Hypothalamus (tissue), 51 donors: Measurements from ENCODE around the gene SORT1.
A peak's percentile ranks its signal among the peaks of the same experiment; 100 is the strongest.
"Not testable (repeated sequence)": the region's sequence is repeated elsewhere in the genome, so short reads cannot be mapped to it uniquely, and the experiment has no call there.

Source experiments
- DNase-seq, 51 donors: peaks; one replicate each; lab custom pipeline; 2025; lab: John Stamatoyannopoulos, UW

The SORT1 gene

GRCh38 chr1:109397581-109398342 is at the start of gene SORT1:
Gene SORT1, minus strand, starts transcription at chr1:109397918. Its CDS starts 26 bp downstream, at chr1:109397892.
- peak; percentile 67 to 97 (median 93) for DNase-seq

- not testable (repeated sequence) for DNase-seq
Observed at GRCh38 chr1:109445949-109446695, 48.4 kb upstream of the SORT1 start.

DNA sequence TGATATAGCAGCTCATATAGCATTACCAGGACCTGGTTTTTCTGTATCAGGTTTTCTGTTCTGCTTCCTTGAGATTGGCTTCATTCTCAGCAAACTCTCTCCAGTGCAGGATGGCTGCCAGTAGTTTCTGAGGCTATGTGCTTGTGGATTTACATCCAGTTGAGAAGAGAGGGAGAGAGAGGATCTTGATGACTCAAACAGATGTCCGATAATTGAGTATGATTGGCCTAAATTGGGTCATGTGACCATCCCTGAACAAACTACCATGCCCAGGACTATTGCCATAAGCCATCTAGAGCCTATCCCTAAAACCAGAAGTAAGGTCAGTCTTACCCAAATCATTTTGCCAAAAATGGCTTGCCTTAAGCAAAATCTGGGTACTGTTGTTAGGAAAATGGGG is 46.6 kb upstream of the SORT1 start:
- DNase-seq = no peak

DNA sequence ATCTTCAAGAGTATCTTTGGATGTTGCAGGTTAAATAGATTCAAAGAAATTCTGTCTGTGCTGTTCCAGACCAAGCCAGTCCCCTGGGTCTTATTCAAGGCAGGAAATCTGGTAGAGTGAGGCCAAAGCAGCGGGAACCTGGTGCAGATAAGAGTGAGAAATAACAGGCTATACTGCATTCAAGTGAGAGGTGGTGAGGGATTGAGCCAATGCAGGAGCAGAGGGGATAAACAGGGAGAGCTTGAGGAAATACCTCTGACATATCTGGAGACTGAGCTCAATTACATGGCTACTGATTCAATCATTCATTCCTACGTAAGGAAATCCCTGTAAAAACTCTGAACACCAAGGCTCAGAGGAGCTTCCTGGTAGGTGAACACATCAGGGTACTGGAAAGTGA is 45.8 kb upstream of the SORT1 start:
- DNase-seq = no peak

GRCh38 chr1:109441069-109441468 is 43.4 kb upstream of the SORT1 start:
- DNase-seq = no peak

DNA sequence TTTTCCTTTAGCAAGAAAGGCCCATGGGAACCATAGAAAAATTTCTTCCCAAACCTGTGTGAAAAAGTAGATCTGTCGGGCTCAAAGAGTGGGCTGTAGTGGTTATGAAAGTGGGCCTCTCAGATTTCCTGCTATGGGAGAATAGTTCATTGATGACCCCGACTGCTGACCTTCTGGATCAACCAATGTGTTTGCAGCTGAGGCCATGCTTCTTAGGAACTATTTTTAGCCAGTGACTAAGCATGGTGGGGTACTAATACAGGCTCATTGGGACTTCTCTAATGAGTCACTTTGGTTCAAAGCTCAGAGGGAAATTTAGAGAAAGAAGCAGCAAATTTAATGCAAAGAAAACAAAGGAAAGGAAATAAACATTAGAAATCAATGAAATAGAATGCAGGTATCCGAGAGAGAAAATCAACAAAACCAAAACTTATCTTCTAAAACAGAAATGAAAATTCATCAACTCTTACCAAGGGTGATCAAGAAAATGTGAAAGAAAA is 41.1 kb upstream of the SORT1 start:
- no peak for DNase-seq

GRCh38 chr1:109434484-109434883 is 36.8 kb upstream of the SORT1 start:
- no peak for DNase-seq

- no peak for DNase-seq
Observed at GRCh38 chr1:109433322-109433721, 35.6 kb upstream of the SORT1 start.

GRCh38 chr1:109432336-109432735 is 34.6 kb upstream of the SORT1 start:
- DNase-seq = no peak

DNA sequence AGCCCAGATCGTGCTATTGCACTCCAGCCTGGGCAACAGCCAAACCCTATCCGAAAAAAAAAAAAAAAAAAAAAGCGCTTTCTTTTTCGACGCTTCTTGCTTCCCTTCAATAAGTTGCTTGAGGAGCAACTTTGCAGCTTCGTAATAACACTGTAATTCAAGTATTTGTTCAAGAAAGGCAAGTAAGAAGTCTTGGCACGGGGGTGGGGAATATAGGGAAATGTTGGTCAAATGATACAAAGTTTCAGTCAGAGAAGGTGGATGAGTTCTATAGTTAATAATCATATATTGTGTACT is 29.4 kb upstream of the SORT1 start:
- no peak for DNase-seq

GRCh38 chr1:109426281-109427170 is 28.8 kb upstream of the SORT1 start, which contains the start of gene PSMA5:
Gene PSMA5, minus strand, starts transcription at chr1:109426448. Its CDS starts 118 bp downstream, at chr1:109426330.
- peak; percentile 72 to 98 (median 95) for DNase-seq

GRCh38 chr1:109425391-109426280 is 27.9 kb upstream of the SORT1 start:
- DNase-seq = peak in 6 of 51 donors; percentile 24 to 53 (median 48)

GRCh38 chr1:109423498-109423897 is 25.8 kb upstream of the SORT1 start:
- no peak for DNase-seq

DNA sequence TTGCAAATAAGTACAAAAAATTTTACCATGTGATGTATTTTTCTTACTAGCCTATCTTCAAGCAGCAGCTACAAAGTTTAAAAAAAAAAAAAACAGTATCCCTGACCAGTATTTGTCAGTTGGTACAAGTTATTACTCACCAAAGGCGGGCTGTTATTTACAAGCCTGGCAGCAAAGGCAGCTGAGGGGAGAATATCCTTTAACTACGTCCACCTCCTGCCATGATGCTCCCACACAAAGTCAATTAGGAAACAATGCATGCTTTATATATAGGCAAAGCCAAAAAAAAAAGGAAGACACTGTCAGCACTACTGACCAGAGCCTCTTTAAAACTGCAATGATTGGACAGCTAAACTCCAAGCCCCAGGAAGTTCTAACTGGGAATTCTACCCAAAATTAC is 14.8 kb upstream of the SORT1 start:
- no peak for DNase-seq

DNA sequence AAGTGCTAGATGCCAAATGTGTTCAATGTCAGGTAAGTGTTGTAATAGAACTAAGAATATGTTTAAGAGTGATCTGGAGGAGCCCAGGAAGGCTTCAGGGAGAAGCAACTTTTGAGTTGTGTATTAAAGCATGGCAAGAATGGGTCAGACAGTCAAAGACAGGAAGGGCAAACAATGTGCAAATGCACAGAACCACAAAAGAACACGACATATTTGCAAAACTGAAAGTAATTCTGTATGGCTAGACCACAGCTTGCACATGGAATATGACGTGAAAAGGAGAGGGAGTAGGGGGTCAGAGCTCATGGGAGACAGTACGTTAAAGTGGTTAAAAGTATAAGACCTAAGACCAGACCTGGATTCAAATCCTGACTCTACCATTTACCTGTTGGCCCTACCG is 7.1 kb upstream of the SORT1 start:
- DNase-seq = no peak

DNA sequence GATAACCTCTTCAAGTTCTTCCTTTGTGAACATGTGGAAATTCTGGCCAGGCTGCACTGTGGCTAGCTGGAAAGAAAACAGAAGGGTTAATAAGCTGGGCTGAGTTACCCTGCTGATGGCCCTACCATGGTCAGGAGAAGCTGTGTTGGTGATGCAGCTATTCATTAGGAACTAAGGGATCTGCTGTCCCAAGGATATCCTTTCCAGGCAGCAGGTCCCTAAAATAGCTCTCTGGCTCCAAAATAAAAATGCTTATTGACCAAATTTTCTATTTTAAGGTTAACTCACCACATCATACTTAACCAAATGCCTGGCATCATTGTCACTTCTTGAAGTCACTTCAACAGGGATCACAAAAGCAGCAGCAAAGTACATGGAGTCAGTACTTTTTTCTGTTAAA is 4.3 kb upstream of the SORT1 start:
- DNase-seq = no peak

DNA sequence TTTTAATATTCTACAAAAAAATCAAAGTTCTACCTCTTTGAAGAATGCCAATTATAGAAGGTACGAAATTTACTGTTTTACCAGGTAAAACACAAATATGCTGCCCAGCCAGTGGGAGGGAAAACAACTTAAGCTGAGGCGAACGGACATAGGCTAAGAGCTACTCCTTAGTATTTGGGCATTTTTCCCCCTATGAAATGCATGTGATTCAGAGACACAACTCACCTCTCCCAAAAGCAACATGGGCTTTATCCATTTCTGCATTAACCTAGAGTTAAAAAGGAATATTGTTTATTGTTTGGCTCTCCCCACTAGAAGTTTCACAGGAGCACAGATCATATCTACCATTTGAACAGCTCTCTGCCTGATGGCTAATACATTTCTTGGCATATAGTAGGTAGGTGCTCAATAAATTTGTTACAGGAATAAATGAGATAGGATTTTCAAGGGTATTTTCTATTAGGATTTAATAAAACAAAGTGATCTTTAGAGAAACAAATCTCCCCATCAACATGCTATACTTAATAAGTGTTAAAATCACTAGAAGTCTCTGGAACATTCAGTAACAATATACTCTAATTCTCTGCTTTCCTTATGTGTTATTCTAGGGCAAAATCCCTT is 2.4 kb upstream of the SORT1 start:
- DNase-seq = peak in 1 of 51 donors; percentile 17

GRCh38 chr1:109399326-109399957 is 1.7 kb upstream of the SORT1 start:
- DNase-seq = peak in 5 of 51 donors; percentile 17 to 92 (median 60)
